NCI-H2081 treated with DMSO at 0.1 percent for 48 hours (cell line): ENCODE measurements around the gene GABRG3.

Experiments used
- DNase-seq: peaks from one replicate; lab custom pipeline; 2025; lab: John Stamatoyannopoulos, UW

Gene GABRG3

DNA sequence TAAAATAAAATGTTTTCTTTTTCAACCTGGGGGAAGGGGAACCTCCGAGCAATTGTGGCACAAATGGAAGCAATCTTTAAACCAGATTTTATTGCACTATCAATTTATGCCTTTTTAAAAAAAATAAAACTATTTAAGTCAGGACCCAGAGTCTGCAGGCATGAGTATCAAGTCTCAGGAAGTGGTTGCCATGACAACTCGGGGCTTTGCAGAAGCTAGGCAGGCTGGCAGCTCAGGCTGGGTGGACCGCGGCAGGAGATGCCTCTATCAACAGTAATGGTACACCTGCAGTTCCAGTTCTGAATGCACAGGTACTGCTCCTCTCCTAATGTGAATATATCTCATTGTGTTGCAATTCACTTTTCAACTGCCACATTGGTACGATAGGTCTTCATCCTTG is 447.7 kb downstream of the GABRG3 start:
- DNase-seq = no peak

GRCh38 chr15:27422997-27423396 is 452.0 kb downstream of the GABRG3 start:
- DNase-seq = no peak

- peak; percentile 8 for DNase-seq
Measured at GRCh38 chr15:27426805-27427204, 455.8 kb downstream of the GABRG3 start.

GRCh38 chr15:27427276-27427675 is 456.3 kb downstream of the GABRG3 start:
- no peak for DNase-seq

- no peak for DNase-seq
Measured at GRCh38 chr15:27428151-27428550, 457.2 kb downstream of the GABRG3 start.

DNA sequence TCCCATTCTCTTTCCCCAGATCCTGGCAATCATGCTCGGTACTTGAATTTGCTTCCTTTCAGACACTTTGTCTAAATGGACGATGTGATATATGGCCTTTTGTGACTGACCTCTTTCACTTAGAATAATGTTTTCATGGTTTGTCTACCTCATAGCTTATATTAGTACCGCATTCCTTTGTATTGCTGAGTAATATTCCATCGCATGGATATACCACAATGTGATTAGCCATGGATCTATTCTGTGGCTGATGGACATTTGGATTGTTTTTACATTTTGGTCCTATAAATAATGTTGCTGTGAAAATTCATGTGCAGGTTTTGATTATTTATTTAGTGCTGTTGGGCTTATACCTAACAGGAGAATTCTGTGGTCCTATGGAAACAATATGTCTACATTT is 458.6 kb downstream of the GABRG3 start:
- no peak for DNase-seq

GRCh38 chr15:27433604-27434003 is 462.6 kb downstream of the GABRG3 start:
- no peak for DNase-seq

DNA sequence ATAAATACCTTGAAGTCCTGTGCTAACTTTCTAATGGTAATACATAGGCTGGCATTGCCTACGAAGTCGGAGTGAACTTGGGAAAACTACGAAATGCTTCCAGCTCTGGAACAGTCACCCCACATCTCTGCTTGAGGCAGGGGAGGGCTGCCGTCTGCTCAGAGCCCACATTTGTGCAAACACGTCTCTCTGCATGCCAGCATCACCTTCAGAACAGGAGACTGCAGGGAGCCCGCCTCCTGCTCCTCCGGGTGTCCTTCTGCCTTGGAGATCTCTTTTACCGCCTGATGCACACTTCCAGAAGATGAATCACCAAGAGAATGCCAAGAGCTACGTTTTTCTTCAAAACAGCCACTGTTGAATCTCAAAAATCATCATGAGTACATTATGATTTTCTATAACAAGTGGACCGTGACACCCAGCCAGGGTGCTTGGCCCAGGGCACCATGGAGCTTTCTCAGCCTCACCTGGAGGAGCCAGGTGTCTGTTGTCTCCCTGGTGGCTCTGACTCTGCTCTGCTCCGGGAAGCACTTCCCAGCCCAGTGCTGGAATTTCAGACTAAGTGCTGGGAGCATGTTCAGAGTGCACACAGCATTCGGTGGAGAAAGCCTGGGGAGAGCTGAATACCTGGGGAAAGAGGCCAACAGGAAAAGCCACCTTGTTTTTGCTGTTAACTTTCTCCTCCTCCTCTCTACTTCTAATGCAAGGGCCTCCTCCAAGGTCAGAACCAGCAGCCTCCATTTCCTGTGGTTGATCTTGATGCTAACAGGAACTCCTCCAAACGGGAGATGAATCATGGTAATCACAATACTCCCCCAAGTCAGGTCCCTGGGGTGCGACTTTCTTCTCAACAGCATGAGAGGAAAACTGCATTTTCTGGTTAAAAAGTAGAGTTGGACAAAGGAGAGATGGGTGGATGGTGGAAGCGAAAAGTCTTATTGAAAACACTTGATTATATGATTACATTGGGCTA is 467.7 kb downstream of the GABRG3 start:
- no peak for DNase-seq

DNA sequence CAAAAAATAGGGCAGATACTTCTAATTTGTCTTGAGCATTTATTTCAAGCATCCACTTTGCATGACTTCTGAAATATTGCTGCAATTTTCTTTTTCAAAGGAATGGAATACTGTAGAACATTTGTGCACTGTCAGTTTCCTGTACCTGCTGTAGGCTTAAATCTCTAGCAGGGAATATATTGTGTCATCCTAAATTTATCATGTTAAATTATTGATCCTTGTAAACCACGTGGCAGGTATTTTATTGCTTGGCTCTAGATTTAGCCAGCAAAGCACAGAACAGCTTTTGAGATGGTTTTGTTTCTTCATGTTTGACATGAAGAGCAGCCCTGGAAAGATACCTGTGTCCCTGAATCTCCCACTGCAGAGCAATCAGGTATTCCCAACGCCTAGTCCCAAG is 470.1 kb downstream of the GABRG3 start:
- DNase-seq = no peak

DNA sequence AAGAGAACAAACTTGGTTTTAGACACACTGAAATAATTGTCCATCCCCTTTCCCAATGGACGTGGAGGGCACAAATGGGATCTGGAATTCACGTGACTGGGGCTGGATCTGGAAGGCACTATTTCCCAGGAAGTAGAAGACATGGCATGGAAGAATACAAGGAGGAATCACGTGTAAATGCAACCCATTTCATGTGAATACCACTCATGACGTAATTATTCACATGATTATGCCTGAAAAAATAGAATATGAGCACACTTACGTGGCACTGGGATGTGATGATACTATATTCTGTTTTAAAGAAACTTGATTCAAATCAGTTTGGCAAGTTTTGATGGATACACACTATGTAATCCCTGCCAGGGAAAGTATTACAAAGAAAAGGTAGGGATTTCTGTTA is 477.3 kb downstream of the GABRG3 start:
- DNase-seq = no peak

DNA sequence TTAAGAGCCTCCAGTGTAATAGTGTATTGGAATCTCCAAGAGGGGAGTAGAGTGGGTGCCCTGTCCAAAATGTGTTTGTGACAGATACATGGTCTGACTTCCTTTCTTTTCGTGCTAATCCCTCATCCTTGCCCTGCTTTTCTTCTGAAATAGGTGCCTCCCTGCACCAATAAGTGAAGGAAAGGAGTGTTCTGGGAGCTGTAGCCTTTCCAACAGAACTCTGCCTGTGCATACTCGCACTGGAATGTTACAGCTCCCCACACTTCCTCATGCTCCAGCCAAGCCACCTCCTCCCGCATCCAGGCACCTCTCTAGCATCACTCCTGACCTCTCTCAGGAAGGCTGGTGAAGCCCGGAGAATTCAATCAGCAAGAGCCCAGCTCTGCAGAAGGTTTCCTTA is 478.0 kb downstream of the GABRG3 start:
- DNase-seq = no peak

GRCh38 chr15:27449941-27450340 is 479.0 kb downstream of the GABRG3 start:
- DNase-seq = no peak

GRCh38 chr15:27454281-27455075 is 483.5 kb downstream of the GABRG3 start:
- no peak for DNase-seq

GRCh38 chr15:27456807-27457206 is 485.8 kb downstream of the GABRG3 start:
- no peak for DNase-seq

GRCh38 chr15:27457766-27458165 is 486.8 kb downstream of the GABRG3 start:
- DNase-seq = no peak

GRCh38 chr15:27458345-27459084 is 487.5 kb downstream of the GABRG3 start:
- DNase-seq = no peak

GRCh38 chr15:27459836-27460235 is 488.9 kb downstream of the GABRG3 start:
- DNase-seq = no peak

DNA sequence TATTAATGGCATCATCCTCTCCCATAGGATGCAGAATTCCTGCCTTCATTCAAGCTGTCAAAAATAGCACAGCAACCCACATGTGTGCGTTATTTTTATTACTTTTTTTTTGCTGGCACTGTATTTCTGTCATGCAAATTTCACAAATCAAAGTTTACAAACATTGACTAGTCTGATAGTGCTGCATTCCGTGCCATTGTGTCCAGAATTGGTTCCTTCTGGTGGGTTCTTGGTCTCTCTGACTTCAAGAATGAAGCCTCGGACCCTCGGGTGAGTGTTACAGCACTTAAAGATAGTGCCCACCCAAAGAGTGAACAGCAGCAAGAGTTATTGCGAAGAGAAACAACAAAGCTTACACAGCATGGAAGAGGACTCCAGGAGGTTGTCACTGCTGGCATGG is 490.2 kb downstream of the GABRG3 start:
- no peak for DNase-seq

GRCh38 chr15:27463525-27464088 is 492.6 kb downstream of the GABRG3 start:
- no peak for DNase-seq

DNA sequence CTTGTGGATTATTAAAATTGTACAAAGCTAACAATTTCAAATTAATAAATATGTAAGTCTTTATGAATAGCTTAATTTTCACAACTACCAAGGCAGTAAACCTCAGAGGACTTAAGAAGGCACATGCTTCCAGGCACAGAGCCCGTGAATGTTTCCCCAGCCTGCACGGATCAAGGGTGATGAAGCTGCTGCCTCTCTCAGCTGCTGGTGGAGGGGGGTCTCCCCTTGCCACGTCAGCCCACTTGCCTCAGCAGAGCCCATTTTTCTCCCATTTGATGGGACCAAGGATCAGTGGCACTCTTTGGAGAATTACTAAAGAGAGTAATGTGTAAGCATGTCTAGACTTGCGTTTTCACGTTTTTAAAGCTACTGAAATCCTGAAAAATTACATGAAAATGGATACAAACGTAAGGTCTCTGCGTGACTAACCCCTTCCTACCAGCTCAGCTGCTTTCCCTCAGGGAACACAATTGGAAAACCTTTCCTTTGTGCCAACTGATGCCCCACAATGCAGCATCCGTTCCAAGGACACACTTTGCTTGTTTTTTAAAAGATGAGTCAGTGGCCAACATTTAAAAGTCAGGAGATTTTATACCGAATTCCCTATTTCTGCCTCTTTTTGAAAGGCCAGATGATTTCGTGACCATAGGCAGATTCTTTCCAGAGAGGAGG is 494.1 kb downstream of the GABRG3 start:
- DNase-seq = no peak

DNA sequence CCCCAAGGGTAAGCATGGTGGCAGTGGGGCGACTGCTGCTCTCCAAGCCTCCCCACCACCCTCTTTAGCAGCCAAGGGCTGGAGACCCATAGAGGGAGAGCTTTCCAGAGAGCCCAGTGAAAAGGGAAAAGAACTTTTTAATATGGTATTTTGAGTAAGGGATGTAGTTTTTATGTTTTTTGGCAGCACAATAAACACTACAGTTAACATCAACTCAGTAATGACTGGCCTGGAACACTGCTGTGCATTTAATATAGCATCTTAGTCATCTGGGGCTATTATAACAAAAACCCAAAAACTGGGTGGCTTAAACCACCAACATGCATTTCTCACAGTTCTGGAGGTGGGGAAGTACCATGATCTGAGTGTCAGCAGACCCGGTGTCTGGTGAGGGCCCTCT is 495.8 kb downstream of the GABRG3 start:
- DNase-seq = no peak
